IMR-90 (cell line): ENCODE data around the gene ABLIM3. TPM values are rescaled to one million over a fixed set of nuclear protein-coding genes. Genes with fewer than 3 reads are reported as not detected.

Experiments
- ATAC-seq: fragments of 200-7000 bp; cut with Tn5 transposase; 2 replicates; pipeline ENCODE4 v1.9.1; 2020; ENCODE audit warnings: low read depth, mild to moderate bottlenecking, moderate library complexity
- BruUV-seq: library from RNA; stranded (reverse); fragments of 400-500 nt; replicated peaks from 2 replicates; lab custom pipeline; 2021; lab: Mats Ljungman, UMichigan
- CTCF ChIA-PET: fragments of 300-600 bp; formaldehyde crosslinking; extraction: SDS; loops from one replicate; lab custom pipeline; 2021; ENCODE audit warnings: antibody characterized with exemption; lab: Yijun Ruan, JAX
- POLR2A ChIA-PET: fragments of 300-600 bp; sonication (Branson Sonifier 250); formaldehyde crosslinking; loops from one replicate; lab custom pipeline; 2022; ENCODE audit warnings: antibody characterized with exemption; ENCODE audit not compliant: unreplicated experiment; lab: Charles Lee
- DNase-seq: peaks from one replicate; pipeline ENCODE4 v3.0.0; 2013
- H2AFZ ChIP-seq: replicated peaks from 2 replicates; pipeline ENCODE3; 2013; ENCODE audit warnings: low read length, mild to moderate bottlenecking; ENCODE audit not compliant: poor library complexity
- H2AK5ac ChIP-seq: 2 replicates; pipeline ENCODE4 v1.6.1; 2013; ENCODE audit warnings: low read depth, low read length, inconsistent platforms
- H2AK9ac ChIP-seq: replicated peaks from 2 replicates; pipeline ENCODE3; 2013; ENCODE audit warnings: mild to moderate bottlenecking, low read depth, low read length, moderate library complexity; ENCODE audit not compliant: poor library complexity
- H2BK120ac ChIP-seq: 2 replicates; pipeline ENCODE4 v1.6.1; 2013; ENCODE audit warnings: low read depth, low read length, inconsistent platforms
- H2BK15ac ChIP-seq: 3 replicates; pipeline ENCODE4 v1.6.1; 2013; ENCODE audit warnings: low read depth, low read length, inconsistent platforms
- H2BK20ac ChIP-seq: 2 replicates; pipeline ENCODE4 v1.6.1; 2013; ENCODE audit warnings: low read depth, mild to moderate bottlenecking, inconsistent platforms, low read length, moderate library complexity
- H2BK5ac ChIP-seq: 2 replicates; pipeline ENCODE4 v1.6.1; 2013; ENCODE audit warnings: mild to moderate bottlenecking, low read depth, low read length, inconsistent platforms; ENCODE audit not compliant: poor library complexity, severe bottlenecking
- H3K14ac ChIP-seq: replicated peaks from 2 replicates; pipeline ENCODE4 v1.6.1; 2013; ENCODE audit warnings: low read depth, low read length, inconsistent platforms
- H3K18ac ChIP-seq: 2 replicates; pipeline ENCODE4 v1.6.1; 2013; ENCODE audit warnings: low read depth, low read length, control low read depth
- H3K23ac ChIP-seq: 2 replicates; pipeline ENCODE4 v1.6.1; 2013; ENCODE audit warnings: low read depth, low read length, inconsistent platforms
- H3K27ac ChIP-seq: 2 replicates; pipeline ENCODE4 v1.5.1; 2013; ENCODE audit warnings: mild to moderate bottlenecking, control low read depth, low read length; ENCODE audit not compliant: insufficient read depth
- H3K27me3 ChIP-seq: 2 replicates; pipeline ENCODE4 v1.6.1; 2013; ENCODE audit warnings: low read length; ENCODE audit not compliant: control insufficient read depth, insufficient read depth
- H3K36me3 ChIP-seq: 2 replicates; pipeline ENCODE4 v1.6.1; 2013; ENCODE audit warnings: low read length, mixed read lengths; ENCODE audit not compliant: control insufficient read depth, insufficient read depth
- H3K4ac ChIP-seq: 2 replicates; pipeline ENCODE4 v1.6.1; 2013; ENCODE audit warnings: low read depth, low read length, inconsistent platforms
- H3K4me1 ChIP-seq: 2 replicates; pipeline ENCODE4 v1.6.1; 2013; ENCODE audit warnings: low read length, mixed read lengths; ENCODE audit not compliant: control insufficient read depth, insufficient read depth
- H3K4me2 ChIP-seq: 2 replicates; pipeline ENCODE4 v1.6.1; 2013; ENCODE audit warnings: low read depth, mild to moderate bottlenecking, control low read depth, low read length, moderate library complexity
- H3K4me3 ChIP-seq: 2 replicates; pipeline ENCODE4 v1.5.1; 2013; ENCODE audit warnings: low read depth, mild to moderate bottlenecking, control low read depth, low read length, moderate library complexity; ENCODE audit not compliant: insufficient read depth
- H3K56ac ChIP-seq: 2 replicates; pipeline ENCODE4 v1.6.1; 2013; ENCODE audit warnings: low read length, inconsistent platforms; ENCODE audit not compliant: insufficient read depth; ENCODE audit errors: extremely low read depth
- H3K79me1 ChIP-seq, 2 experiments: 2 replicates each; pipeline ENCODE4 v1.6.1; 2013; ENCODE audit warnings: low read length in 2 of 2, inconsistent platforms in 1 of 2, low read depth in 1 of 2
- H3K9ac ChIP-seq: 2 replicates; pipeline ENCODE4 v1.6.1; 2013; ENCODE audit warnings: low read depth, low read length, control low read depth
- H3K9me1 ChIP-seq: 2 replicates; pipeline ENCODE4 v1.6.1; 2013; ENCODE audit warnings: low read length, inconsistent platforms; ENCODE audit not compliant: insufficient read depth
- H3K9me3 ChIP-seq: 2 replicates; pipeline ENCODE4 v1.6.1; 2013; ENCODE audit warnings: low read length; ENCODE audit not compliant: control insufficient read depth, insufficient read depth
- H4K20me1 ChIP-seq: 2 replicates; pipeline ENCODE4 v1.6.1; 2013; ENCODE audit warnings: low read length, inconsistent platforms; ENCODE audit not compliant: insufficient read depth
- H4K5ac ChIP-seq: 2 replicates; pipeline ENCODE4 v1.6.1; 2013; ENCODE audit warnings: mild to moderate bottlenecking, low read depth, low read length, control low read depth
- H4K8ac ChIP-seq, 2 experiments: 2 replicates each; pipeline ENCODE4 v1.6.1; 2013; ENCODE audit warnings: low read depth in 2 of 2, low read length in 2 of 2, control low read depth in 1 of 2, inconsistent platforms in 1 of 2
- H4K91ac ChIP-seq: 2 replicates; pipeline ENCODE4 v1.6.1; 2013; ENCODE audit warnings: low read depth, low read length, inconsistent platforms; ENCODE audit not compliant: insufficient read depth
- MAFK ChIP-seq: IDR thresholded peaks from 2 replicates; pipeline ENCODE4 v1.6.1; 2012; ENCODE audit warnings: low read depth, low read length, improper control_type of control experiment
- POLR2A ChIP-seq: IDR thresholded peaks from 2 replicates; pipeline ENCODE4 v1.6.1; 2012; ENCODE audit warnings: mild to moderate bottlenecking, low read depth, low read length
- RAD21 ChIP-seq: IDR thresholded peaks from 2 replicates; pipeline ENCODE4 v1.6.1; 2012; ENCODE audit warnings: low read length, improper control_type of control experiment
- RCOR1 ChIP-seq: IDR thresholded peaks from 2 replicates; pipeline ENCODE4 v1.6.1; 2012; ENCODE audit warnings: mild to moderate bottlenecking, low read length, improper control_type of control experiment; ENCODE audit not compliant: insufficient replicate concordance
- SMC3 ChIP-seq: fragments of 150-350 bp; IDR thresholded peaks from 2 replicates; pipeline ENCODE4 v1.6.1; 2016; ENCODE audit warnings: low read depth, mild to moderate bottlenecking, antibody characterized with exemption, low read length, moderate library complexity
- WGBS, 2 experiments: methylation state at CpG; one replicate each; pipeline versions ENCODE4 v1.1.5 to v1.1.7; 2013; ENCODE audit warnings: missing lambda C conversion rate in 2 of 2; ENCODE audit not compliant: insufficient read length in 1 of 2; ENCODE audit errors: extremely low coverage in 2 of 2; 5-methylcytosine and 5-hydroxymethylcytosine counted together
- dilution Hi-C: fragments of 300-500 bp; cut with HindIII; formaldehyde crosslinking; loops from one replicate; pipeline ENCODE4 v1.14.3; 2018; ENCODE audit warnings: low sequenced_read_pairs; ENCODE audit not compliant: unreplicated experiment
- in situ Hi-C: fragments of 300-500 bp; cut with MboI; formaldehyde crosslinking; loops from 3 replicates; pipeline ENCODE4 v1.14.3; 2019; ENCODE audit warnings: low sequenced_read_pairs, inconsistent platforms, mixed read lengths
- intact Hi-C: fragments of 100-400 bp; cut with micrococcal nuclease; formaldehyde crosslinking; loops from 2 replicates; pipeline ENCODE4 v1.10.0; 2022
- polyA plus RNA-seq, 3 experiments: library from polyadenylated mRNA; depleted of rRNA; stranded (reverse); fragments of >200 nt; gene quantifications; 2 replicates each; pipeline ENCODE4 v1.2.3, GENCODE V29; 2012; ENCODE audit warnings: low replicate concordance in 1 of 3
- total RNA-seq: library from RNA; depleted of rRNA; stranded (reverse); fragments of >200 nt; gene quantifications from 2 replicates; pipeline ENCODE4 v1.2.3, GENCODE V29; 2012

The ABLIM3 gene
- total and polyA plus RNA-seq, 2 of the 4 experiments (the other 2 are of a cell fraction), result 33.3 to 69.9 TPM

GRCh38 chr5:149110406-149110805 lies 30.9 kb upstream of the ABLIM3 start:
- H3K9ac ChIP-seq, result no peak overlapping the region
- TF ChIP-seq MAFK, result no peak
- no peak for TF ChIP-seq SMC3
- TF ChIP-seq RCOR1, result no peak
- TF ChIP-seq RAD21, result no peak
- no peak for TF ChIP-seq POLR2A
- H2BK20ac ChIP-seq, result 0 out of 2 replicates have a peak overlapping the region, but pooled peaks have one; percentile 5
- peak overlapping the region; percentile 29 for H2AK5ac ChIP-seq
- no peaks in the 10 kb centered on the region for H3K36me3 ChIP-seq
- no peak overlapping the region for H2BK120ac ChIP-seq
- 80% methylated on average over 1 of the region's 4 CpGs; no CpG with 5 or more reads in 1 of the 2 experiments for WGBS, 2 experiments
- dilution Hi-C loops, result no loop called here
- H2BK15ac ChIP-seq, result 0 out of 3 replicates have a peak overlapping the region, but pooled peaks have one; percentile 36
- no peak overlapping the region for H3K4me2 ChIP-seq
- H2AFZ ChIP-seq, result no peak overlapping the region
- intact Hi-C loops, result loop anchor here (5.0 kb wide), 5 partner anchors 48 to 933 kb away; partner anchors contain the start of gene SH3TC2
- no peaks in the 10 kb centered on the region for H3K9me3 ChIP-seq
- peak overlapping the region; percentile 1; the same call in 1 of the 2 replicates for H3K18ac ChIP-seq
- ChIA-PET CTCF (interaction anchor here (0.7 kb wide), 1 partner anchor 377 kb away, joined by 3 read pairs; no protein-coding TSS in a partner anchor), POLR2A (no interaction called here)
- no peak overlapping the region for H3K4me3 ChIP-seq
- no peaks in the 10 kb centered on the region for H3K79me1 ChIP-seq
- H4K20me1 ChIP-seq, result no peaks in the 10 kb centered on the region
- no peak overlapping the region for H3K27ac ChIP-seq
- H4K8ac ChIP-seq, result no peak overlapping the region
- H2AK9ac ChIP-seq, result no peak overlapping the region
- no peak overlapping the region for H3K23ac ChIP-seq
- H2BK5ac ChIP-seq, result no peak overlapping the region
- BruUV-seq, result no TSS peak
- peaks cover 2% of the 10 kb centered on the region; the same call in 1 of the 2 replicates for H3K9me1 ChIP-seq
- H4K91ac ChIP-seq, result no peak overlapping the region
- DNase-seq (peak; percentile 36), ATAC-seq (no peak)
- H3K14ac ChIP-seq, result no peak overlapping the region
- H4K5ac ChIP-seq, result no peak overlapping the region
- H3K27me3 ChIP-seq, result no peaks in the 10 kb centered on the region
- H3K4me1 ChIP-seq, result peaks cover 5% of the 10 kb centered on the region; the same call in 1 of the 2 replicates
- H3K56ac ChIP-seq, result no peak overlapping the region
- no peak overlapping the region for H3K4ac ChIP-seq
- in situ Hi-C loops, result loop anchor here (5.0 to 10.0 kb wide), 3 partner anchors 73 to 666 kb away; no protein-coding TSS in a partner anchor
